Measurements from ENCODE around the gene IGF2R.
A peak's percentile ranks its signal among the peaks of the same experiment; 100 is the strongest.

IGF2R gene

DNA sequence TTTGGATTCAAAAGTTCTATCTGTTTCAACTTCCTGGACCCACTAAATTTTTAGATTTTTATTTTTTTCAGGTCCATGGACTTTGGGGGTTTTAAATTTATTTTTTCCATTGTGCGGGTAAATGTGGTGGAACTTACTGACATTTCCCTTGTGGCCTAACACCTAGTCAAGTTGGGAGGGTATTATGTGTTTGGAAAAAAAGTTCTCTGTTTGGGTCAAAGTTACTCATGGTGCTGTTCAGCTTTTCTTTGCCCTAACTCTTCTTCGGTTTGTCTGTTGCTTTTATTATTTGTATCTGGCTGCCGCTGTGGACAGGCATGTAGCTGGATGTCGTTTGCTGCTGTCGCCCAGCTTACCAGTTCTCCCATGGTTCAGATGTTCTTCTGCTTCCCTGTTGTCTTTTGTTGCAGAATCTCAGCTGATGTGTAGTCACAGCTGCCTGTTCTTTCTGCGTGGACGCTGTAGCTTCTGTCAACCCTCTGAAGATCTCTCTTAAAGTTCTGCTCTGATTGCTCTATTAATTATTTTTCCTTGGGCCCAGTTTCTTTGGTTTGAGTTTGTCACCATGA lies 7.9 kb downstream of the IGF2R start:
- no peak for DNase-seq

GRCh38 chr6:159977255-159977903 lies 8.5 kb downstream of the IGF2R start:
- DNase-seq: no peak

DNA sequence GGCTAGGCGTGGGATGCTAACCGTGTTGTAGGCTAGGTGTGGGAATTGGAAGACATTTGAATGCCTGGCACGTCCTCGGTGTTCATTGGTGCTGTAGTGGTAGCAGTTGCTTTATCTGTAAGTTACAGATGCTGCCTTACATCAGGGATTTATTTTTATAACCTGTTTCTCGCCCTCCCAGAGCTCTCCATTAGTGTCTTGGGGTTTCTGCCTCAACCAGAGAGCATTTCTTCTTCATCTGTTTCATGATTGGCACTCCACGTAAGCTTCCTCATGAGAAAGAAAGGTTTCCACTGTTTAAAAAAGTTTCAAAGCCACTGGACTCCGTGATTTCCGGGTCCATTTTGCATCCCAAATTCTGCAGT lies 9.0 kb downstream of the IGF2R start:
- DNase-seq: no peak

DNA sequence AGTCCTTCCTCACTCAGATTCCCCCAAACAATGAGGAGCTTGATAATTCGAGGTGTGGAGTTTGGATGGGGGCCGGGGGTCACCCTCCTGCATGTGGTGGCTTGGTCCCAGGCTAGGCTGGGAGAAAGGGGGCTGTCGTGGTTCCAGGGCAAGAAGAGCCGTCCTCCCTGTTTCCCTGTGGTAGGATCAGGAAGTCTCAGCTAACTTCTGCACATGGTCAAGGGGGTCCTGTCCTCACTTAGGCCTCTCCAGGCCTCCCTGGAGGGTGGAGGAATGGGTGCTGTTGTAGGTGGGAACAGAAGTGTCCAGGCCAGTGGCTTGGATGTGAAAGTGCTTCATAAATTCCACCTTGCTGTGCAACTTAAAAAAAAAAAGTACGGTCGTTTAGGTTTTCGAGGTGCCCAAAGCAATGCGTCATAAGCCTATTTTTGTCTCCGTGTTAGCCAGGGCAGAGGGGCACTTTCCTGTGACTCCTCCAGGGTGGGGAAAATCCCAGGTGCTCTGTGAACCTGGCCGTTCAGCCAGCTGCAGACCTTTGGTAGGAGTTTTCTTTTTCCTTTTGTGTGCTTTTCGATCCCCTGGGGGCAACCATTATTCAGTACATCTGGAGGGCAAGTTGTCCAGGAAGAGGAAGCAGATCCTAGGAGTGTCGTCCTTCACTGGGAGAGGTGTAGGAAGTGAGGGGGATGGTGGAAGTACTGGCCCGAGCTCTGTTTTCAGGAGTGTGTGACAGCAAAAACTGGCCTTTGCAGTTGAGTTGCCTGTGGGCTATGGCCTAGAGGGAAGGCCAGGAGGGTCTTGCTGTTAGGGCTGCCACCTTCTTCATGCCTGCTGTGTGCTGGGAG lies 9.6 kb downstream of the IGF2R start:
- no peak for DNase-seq

GRCh38 chr6:159979136-159979874 lies 10.4 kb downstream of the IGF2R start:
- peak; percentile 55 for DNase-seq

DNA sequence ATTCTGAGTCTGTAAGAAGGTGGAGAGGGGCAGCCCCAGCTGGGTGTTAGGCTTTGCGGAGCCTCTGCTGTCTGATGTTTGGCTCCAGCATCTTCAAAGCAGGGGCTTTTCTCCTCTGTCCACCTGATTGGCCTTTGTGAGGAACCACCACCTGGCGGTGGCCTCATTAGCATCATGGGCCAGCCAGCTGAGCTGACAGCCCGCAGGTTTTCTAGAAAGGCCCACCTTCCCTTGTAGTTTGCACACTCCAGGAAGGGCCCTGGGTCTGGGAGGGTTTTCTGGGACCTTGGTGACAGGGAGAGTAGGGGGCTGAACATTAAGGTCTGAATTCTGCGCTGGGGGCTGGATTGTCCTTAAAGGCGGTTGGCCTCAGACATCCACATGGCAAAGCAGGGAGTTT lies 11.6 kb downstream of the IGF2R start:
- DNase-seq: no peak

DNA sequence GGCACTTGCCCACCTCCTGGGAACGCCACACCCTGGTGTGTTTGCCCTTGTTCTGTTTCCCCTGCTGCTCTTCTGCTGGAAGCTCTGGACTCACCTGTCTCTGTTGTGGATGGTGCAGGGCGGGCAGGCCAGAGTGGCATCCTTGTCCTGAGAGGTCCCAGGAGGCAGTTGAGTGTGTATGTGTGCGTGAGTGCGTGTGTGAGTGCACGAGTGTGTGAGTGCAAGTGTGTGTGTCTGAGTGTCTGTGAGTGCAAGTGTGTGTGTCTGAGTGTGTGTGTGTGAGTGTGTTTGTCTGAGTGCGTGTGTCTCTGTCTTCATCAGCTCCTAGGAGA lies 12.2 kb downstream of the IGF2R start:
- DNase-seq: no peak

DNA sequence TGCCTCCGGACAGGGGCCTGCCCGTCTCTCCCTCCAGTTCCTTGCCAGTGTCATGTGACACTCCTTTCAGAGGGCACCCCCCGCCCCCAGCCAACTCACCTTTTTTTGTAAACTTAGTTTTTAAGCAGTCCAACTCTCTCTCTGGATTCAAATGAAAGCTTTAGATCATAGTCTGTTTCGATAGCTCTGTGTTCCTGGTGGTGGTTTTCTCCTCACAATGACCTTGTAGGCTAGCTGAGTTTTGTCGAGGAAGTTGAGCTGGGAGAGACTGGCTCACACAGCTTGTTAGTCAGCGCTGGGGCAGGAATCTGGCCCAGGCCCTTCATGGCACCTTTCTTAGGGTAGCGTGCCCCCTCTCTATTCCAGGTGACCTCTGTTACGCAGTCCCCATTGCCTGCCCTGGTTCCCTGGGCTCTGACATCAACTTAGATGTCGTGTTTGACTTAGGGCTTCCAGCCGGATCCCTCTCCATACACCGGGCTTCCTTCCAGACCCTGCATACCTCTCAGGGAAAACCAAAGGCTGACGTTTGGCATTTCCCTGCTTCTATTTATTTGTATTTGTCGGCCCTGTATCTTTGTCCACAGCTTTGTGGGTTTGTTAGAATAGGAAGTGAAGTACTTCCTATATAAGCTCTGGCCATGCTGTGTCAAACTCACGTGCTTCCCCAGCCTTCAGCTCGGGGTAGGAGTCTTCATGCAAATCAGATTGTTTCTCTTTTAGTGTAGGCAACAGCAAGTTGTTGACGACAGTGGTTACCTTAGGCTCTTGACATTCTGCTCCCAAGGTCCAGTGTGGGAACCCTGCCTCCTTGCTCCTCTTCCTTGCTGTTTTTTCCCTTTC lies 12.7 kb downstream of the IGF2R start:
- peak; percentile 43 for DNase-seq

GRCh38 chr6:159982731-159983506 lies 14.0 kb downstream of the IGF2R start:
- peak; percentile 25 for DNase-seq

- no peak for DNase-seq
These were observed 14.8 kb downstream of the IGF2R start for GRCh38 chr6:159983641-159984080.

DNA sequence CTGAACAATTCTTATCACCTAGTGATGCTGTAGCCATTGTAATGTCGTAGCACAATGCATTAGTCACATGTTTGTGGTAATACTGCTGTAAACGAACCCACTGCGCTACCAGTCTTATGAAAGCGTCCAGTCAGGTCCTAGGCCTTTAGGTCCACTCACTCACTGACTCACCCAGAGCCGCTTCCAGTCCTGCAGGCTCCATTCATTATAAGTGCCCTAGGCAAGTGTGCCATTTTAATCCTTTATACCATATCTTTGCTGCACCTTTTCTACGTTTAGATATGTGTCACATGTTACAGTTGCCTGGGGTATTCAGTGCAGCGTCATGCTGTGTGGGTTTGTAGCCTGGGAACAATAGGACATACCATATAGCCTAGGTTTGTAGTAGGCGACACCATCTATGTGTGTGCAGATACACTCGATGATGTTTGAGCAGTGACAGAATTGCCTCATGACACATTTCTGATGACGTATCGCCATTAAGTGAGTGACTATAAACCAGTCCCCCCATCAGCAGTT lies 15.4 kb downstream of the IGF2R start:
- DNase-seq: no peak

- no peak for DNase-seq
These were observed 16.5 kb downstream of the IGF2R start for GRCh38 chr6:159985296-159985945.

- peak; percentile 25 for DNase-seq
These were observed 20.1 kb downstream of the IGF2R start for GRCh38 chr6:159988983-159989454.

DNA sequence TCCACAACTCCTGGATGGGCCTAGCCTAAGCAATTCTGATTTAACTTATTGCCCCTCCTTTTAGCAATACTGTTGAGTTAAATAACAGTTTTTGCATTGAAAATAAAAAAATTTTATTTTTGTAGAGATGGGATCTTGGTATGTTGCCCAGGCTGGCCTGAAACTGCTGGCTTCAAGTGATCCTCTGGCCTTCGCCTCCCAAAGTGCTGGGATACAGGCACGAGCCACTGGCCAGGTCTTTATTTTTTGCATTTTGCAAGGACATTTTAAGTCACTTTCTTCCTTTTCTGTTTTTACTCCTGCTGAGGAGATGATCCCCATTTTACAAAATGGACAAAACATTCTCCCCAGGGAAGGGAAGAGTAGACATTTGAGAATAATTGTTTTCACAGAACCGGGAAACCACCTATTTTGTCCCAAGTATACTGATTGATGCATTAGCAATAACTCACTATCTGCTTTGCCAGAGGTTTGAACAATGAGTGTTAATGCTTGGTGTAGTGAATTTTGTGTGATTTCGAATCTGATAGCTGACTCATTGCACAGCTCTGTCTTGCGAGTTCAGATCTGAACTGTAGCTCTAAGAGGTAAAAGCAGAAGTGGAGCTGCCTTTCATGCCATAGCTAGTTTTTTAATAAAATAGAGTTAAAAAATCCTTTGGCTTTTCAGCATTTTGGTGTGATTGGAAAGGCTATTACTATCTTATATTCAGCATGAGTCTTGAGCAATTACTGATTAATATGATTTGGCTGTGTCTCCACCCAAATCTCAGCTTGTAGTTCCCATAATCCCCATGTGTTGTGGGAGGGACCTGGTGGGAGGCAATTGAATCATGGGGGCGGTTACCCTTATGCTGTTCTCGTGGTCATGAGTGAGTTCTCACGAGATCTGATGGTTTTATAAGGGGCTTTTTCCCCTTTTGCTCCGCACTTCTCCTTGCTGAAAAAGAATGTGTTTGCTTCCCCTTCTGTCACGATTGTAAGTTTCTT lies 20.9 kb downstream of the IGF2R start:
- DNase-seq: no peak

DNA sequence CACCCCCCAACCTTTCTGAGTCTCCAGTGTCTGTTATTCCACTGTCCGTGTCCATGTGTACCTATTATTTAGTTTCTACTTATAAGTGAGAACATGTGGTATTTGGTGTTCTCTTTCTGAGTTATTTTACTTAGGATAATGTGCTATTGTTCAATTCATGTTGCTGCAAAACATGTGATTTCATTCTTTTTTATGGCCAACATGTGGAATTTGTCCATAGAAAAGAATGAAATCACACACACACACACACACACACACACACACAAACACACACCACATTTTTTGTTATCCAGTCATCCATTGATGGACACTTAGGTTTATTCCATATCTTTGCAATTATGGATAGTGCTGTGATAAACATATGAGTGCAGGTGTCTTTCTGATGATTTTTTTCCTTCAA lies 23.5 kb downstream of the IGF2R start:
- DNase-seq: no peak

GRCh38 chr6:159995405-159995804 lies 26.5 kb downstream of the IGF2R start:
- DNase-seq: no peak

DNA sequence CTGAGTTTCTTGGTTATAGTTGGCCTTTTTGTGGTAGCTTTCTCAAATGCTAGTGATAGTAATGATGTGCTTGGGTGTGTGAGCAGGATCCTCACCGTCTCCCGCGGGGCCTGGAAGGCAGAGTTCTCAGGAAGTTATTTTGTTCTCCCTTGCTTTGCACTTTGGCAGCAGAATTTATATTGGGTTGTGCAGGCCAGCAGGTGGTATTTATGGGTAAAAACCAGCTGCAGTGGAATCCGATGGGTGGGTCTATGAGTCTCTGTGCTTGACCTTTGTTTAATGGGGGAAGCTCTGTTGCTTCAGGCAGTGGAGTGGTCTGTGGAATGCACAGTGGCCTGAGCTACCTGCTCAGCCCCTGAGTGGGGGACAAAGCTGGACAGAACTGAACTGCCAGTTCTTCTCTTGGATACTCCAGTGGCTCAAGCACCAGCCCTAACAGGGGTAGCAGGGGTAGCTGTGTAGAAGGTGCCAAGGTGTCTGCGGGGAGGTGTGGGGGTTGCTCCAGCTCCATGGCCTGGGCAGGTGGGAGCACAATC lies 27.3 kb downstream of the IGF2R start:
- DNase-seq: no peak

DNA sequence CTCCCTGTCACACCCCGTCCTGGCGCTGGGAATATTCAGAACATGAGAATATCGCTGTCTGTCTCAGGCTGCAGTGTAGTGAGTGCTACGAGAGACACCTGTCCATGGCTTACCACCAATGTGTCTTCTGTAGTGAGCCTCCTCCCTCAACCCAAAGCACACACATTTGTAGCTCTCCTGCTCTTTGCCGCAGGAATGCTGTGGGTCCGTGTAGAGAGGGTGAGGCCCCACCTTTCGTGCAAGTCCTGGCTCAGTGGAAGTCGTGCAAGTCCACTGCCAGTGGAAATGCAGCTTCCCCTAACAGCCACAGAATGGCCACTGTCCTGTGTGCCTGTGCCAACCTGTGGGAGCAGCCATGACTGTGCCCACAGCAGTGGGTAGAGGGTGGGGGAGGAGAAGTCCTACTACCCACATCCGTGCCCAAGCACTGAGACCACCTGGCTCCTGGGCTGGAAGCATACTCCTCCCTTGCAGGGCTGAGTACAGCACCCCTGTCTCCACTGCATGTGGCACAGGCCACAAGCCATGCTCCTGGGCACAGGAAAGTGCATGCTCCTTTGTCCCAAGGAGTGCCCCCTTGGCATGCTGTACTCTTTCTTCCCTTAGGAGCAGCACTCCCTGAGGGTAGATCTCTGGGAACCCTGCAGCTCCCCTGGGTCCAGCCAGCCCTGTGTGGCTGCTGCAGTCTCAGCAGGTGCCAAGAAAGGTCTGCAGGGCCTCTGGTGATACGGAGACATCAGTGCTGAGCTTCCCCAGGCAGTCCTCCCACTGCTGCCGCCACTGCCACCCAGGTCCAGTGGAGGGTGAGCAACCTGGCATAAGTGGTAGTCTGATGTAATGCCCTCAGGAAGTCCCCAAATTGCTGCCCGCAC lies 28.0 kb downstream of the IGF2R start:
- DNase-seq: no peak
